ENCODE measurements around the gene VSIG2.

- TF ChIP-seq POLR2A (IDR thresholded peaks at IDR 0.05) (no peak), CTCF (IDR thresholded peaks at IDR 0.05) (no peak), EP300 (IDR thresholded peaks at IDR 0.05) (no peak), POLR2AphosphoS5 (IDR thresholded peaks at IDR 0.05) (no peak)
Observed at GRCh38 chr11:124751391-124751740, 689 bp downstream of the VSIG2 start.

All from gastroesophageal sphincter (tissue), 3 donors.